Thoracic aorta (tissue), 2 donors: ENCODE data around the gene SLC34A1. TPM values are rescaled to one million over a fixed set of nuclear protein-coding genes. Genes with fewer than 3 reads are reported as not detected.

Source experiments
- ATAC-seq: fragments of 150-250 bp; one replicate; pipeline ENCODE4 v1.8.0; 2017; ENCODE audit warnings: low read depth; ENCODE audit not compliant: insufficient number of reproducible peaks, low FRiP score
- DNase-seq: peaks from one replicate; pipeline ENCODE4 v3.0.0-alpha.2; 2020; ENCODE audit warnings: low spot score
- H3K27ac ChIP-seq, 2 donors: fragments of 200-600 bp; sonication (generic); 1 replicate in 1 of 2; 2 replicates in 1 of 2; pipeline ENCODE4 v1.5.1; 2016; ENCODE audit warnings: mild to moderate bottlenecking in 2 of 2, moderate library complexity in 2 of 2
- H3K27me3 ChIP-seq: fragments of 200-600 bp; sonication (generic); replicated peaks from 2 replicates; pipeline ENCODE4 v1.6.0; 2016; ENCODE audit warnings: mild to moderate bottlenecking; ENCODE audit not compliant: insufficient read depth
- H3K36me3 ChIP-seq: fragments of 200-600 bp; sonication (generic); one replicate; pipeline ENCODE4 v1.5.1; 2016
- H3K4me1 ChIP-seq, 2 donors: fragments of 200-600 bp; sonication (generic); 1 replicate in 1 of 2; 2 replicates in 1 of 2; pipeline versions ENCODE4 v1.5.1 to v1.6.0; 2016; ENCODE audit warnings: low read depth in 2 of 2, mild to moderate bottlenecking in 1 of 2; ENCODE audit not compliant: control insufficient read depth in 1 of 2
- H3K4me3 ChIP-seq: fragments of 200-600 bp; sonication (generic); 2 replicates; pipeline ENCODE4 v1.5.1; 2016; ENCODE audit warnings: mild to moderate bottlenecking
- H3K9me3 ChIP-seq: fragments of 200-600 bp; sonication (generic); 2 replicates; pipeline ENCODE4 v1.5.1; 2016
- CTCF ChIP-seq: fragments of 200-600 bp; sonication (generic); IDR thresholded peaks from one replicate; pipeline ENCODE4 v1.5.1; 2019; ENCODE audit warnings: antibody characterized with exemption
- total RNA-seq, 2 donors: library from RNA; depleted of rRNA; stranded (reverse); fragments of >200 nt; gene quantifications; one replicate each; pipeline versions ENCODE4 v1.1.0 to v1.2.3, GENCODE V29; 2016

SLC34A1 gene
- total RNA-seq, 2 donors from 2014 or later: not detected

- no peak for TF ChIP-seq CTCF
- Histone ChIP-seq H3K4me3 (no peak overlapping the region), H3K4me1 (peaks cover 9 to 40% of the 10 kb centered on the region in 2 donors), H3K27ac (no peak overlapping the region), H3K36me3 (peaks cover 41% of the 10 kb centered on the region), H3K9me3 (no peaks in the 10 kb centered on the region), H3K27me3 (no peaks in the 10 kb centered on the region)
- no peak for DNase-seq
- no peak for ATAC-seq
Measured at GRCh38 chr5:177431317-177432142, 47.3 kb downstream of the SLC34A1 start.

- TF ChIP-seq CTCF: no peak
- DNase-seq: no peak
- H3K4me3 ChIP-seq: no peak overlapping the region
- H3K27me3 ChIP-seq: no peaks in the 10 kb centered on the region
- H3K9me3 ChIP-seq: no peaks in the 10 kb centered on the region
- peaks cover 7 to 35% of the 10 kb centered on the region in 2 donors for H3K4me1 ChIP-seq
- H3K27ac ChIP-seq: no peak overlapping the region
- H3K36me3 ChIP-seq: peaks cover 45% of the 10 kb centered on the region
- ATAC-seq: no peak
Measured at GRCh38 chr5:177432143-177432838, 48.1 kb downstream of the SLC34A1 start.

DNA sequence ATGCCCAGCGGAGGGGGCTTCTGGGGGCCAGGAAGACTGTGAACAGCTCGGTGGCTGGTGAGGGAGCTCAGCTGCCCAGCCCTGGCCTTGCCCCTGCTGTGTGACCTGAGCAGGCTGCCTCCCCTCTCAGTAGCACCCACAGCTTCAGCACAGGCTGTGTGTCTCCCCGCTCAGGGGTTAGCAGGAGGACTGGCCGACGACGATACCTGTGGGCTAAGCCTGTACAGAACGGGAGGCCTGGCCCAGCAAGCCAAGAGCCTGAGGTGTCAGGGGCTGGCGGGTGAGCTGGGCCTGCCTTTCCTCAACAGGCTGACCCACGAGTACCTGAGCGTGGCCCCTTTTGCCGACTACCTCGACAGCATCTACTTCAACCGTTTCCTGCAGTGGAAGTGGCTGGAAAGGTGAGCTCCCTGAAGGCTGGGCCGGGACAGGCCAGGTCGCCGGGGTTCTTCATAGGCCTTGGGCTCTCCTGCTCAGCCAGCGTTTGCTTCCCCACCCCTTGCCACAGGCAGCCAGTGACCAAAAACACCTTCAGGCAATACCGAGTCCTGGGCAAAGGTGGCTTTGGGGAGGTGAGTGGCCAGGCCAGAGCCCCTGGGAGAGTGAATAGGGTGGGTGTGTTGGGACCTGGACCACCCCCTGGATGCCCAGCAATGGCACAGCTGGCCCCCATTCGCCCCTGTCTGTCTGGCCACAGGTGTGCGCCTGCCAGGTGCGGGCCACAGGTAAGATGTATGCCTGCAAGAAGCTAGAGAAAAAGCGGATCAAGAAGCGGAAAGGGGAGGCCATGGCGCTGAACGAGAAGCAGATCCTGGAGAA lies 48.8 kb downstream of the SLC34A1 start:
- DNase-seq (no peak), ATAC-seq (no peak)
- Histone ChIP-seq H3K4me1 (peaks cover 0 to 28% of the 10 kb centered on the region in 2 donors), H3K27ac (no peak overlapping the region), H3K27me3 (no peaks in the 10 kb centered on the region), H3K36me3 (peaks cover 50% of the 10 kb centered on the region), H3K9me3 (no peaks in the 10 kb centered on the region), H3K4me3 (no peak overlapping the region)
- no peak for TF ChIP-seq CTCF

DNA sequence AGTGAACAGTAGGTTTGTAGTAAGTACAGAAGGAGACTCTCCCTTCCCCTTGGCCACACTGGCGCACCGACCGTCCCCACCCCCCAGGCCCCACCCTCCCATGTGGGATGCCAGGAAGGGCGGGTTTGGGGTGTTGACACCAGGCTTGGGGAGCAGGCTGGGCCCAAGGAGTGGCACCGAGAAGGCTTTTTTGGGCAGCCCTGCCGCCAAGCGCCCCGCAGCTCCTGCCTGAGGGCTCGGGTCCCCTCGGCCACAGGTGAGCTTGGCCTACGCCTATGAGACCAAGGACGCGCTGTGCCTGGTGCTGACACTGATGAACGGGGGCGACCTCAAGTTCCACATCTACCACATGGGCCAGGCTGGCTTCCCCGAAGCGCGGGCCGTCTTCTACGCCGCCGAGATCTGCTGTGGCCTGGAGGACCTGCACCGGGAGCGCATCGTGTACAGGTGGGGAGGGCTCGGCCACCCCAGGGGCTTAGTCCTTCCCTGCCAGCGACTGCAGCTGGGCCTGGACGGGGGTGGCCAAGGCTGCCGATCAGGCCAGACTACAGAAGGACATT lies 49.5 kb downstream of the SLC34A1 start:
- no peak for TF ChIP-seq CTCF
- DNase-seq: no peak
- no peak for ATAC-seq
- H3K4me3 ChIP-seq: no peak overlapping the region
- no peak overlapping the region for H3K27ac ChIP-seq
- H3K4me1 ChIP-seq: peaks cover 0 to 21% of the 10 kb centered on the region in 2 donors
- H3K36me3 ChIP-seq: peaks cover 54% of the 10 kb centered on the region
- no peaks in the 10 kb centered on the region for H3K9me3 ChIP-seq
- H3K27me3 ChIP-seq: no peaks in the 10 kb centered on the region
